ENCODE results near the gene PPCS. TPM values are rescaled to one million over a fixed set of nuclear protein-coding genes. Genes with fewer than 3 reads are reported as not detected.

The PPCS gene
- total and polyA plus RNA-seq, 2 of the 4 experiments (the other 2 are of a cell fraction), result 8.2 to 18.9 TPM

DNA sequence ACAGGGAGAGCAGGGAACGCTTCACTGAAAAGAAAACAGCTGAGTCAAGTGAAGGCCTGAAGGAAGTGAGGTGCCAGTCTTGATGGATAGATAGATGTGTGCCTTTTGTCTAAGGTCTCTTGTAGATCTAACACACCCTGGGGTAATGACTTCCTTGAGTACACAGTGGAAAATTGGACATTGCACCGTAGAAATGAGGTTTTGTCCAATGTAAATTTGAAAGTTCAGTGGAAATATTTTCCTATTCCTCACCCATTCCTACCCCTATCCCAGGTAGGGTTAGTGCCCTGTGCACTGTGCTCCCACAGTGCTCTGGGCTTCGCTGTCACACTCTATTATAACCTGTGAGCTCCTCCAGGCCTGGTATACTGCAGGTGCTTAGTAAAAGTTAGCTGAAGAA lies 24.8 kb upstream of the PPCS start:
- no peak overlapping the region for H2BK15ac ChIP-seq (ENCODE audit: low read depth, low read length)
- no peak overlapping the region for H4K8ac ChIP-seq (ENCODE audit: low read depth in 2 of 2, low read length in 2 of 2)
- H3K36me3 ChIP-seq (ENCODE audit: control insufficient read depth, insufficient read depth, low read length), result no peaks in the 10 kb centered on the region
- CTCF ChIA-PET, result interaction anchor here (0.5 kb wide), 1 partner anchor 65 kb away, joined by 3 read pairs; no protein-coding TSS in a partner anchor
- dilution Hi-C loops (cut with HindIII; ENCODE audit: low sequenced_read_pairs, unreplicated experiment) (no loop called here), in situ Hi-C loops (cut with MboI; ENCODE audit: low sequenced_read_pairs) (no loop called here), intact Hi-C loops (cut with micrococcal nuclease) (no loop called here)
- no peak overlapping the region for H3K27ac ChIP-seq (ENCODE audit: insufficient read depth, low read length)
- DNase-seq, result no peak
- no peak overlapping the region for H3K4me2 ChIP-seq (ENCODE audit: low read depth, low read length)
- H3K18ac ChIP-seq (ENCODE audit: low read depth, low read length), result no peak overlapping the region
- H2AK9ac ChIP-seq (replicated peaks; ENCODE audit: low read depth, low read length, poor library complexity), result no peak overlapping the region
- H3K23ac ChIP-seq (ENCODE audit: low read depth, low read length), result no peak overlapping the region
- no peak overlapping the region for H3K56ac ChIP-seq (ENCODE audit: extremely low read depth, insufficient read depth, low read length)
- no peak overlapping the region for H3K9ac ChIP-seq (ENCODE audit: low read depth, low read length)
- BruUV-seq (replicated peaks), result no TSS peak
- no peak overlapping the region for H3K4me3 ChIP-seq (ENCODE audit: insufficient read depth, low read depth, low read length)
- no peak overlapping the region for H2BK120ac ChIP-seq (ENCODE audit: low read depth, low read length)
- H4K5ac ChIP-seq (ENCODE audit: low read depth, low read length), result no peak overlapping the region
- H4K91ac ChIP-seq (ENCODE audit: insufficient read depth, low read depth, low read length), result no peak overlapping the region
- no CpG with 5 or more reads among the region's 3 CpGs for WGBS, 2 experiments (ENCODE audit: extremely low coverage in 2 of 2, insufficient read length in 1 of 2)
- peaks cover 7% of the 10 kb centered on the region for H3K27me3 ChIP-seq (ENCODE audit: control insufficient read depth, insufficient read depth, low read length)
- no peaks in the 10 kb centered on the region for H4K20me1 ChIP-seq (ENCODE audit: insufficient read depth, low read length)
- no peaks in the 10 kb centered on the region for H3K79me1 ChIP-seq (ENCODE audit: low read depth in 1 of 2, low read length in 2 of 2)
- no peak overlapping the region for H2AK5ac ChIP-seq (ENCODE audit: low read depth, low read length)
- H3K9me3 ChIP-seq (ENCODE audit: control insufficient read depth, insufficient read depth, low read length), result no peaks in the 10 kb centered on the region
- H2AFZ ChIP-seq (replicated peaks; ENCODE audit: low read length, poor library complexity), result no peak overlapping the region
- POLR2A ChIA-PET (ENCODE audit: unreplicated experiment), result no interaction called here
- no peaks in the 10 kb centered on the region for H3K9me1 ChIP-seq (ENCODE audit: insufficient read depth, low read length)
- TF ChIP-seq RAD21 (IDR thresholded peaks at IDR 0.05; ENCODE audit: low read length), result no peak
- TF ChIP-seq, protein P1, sequence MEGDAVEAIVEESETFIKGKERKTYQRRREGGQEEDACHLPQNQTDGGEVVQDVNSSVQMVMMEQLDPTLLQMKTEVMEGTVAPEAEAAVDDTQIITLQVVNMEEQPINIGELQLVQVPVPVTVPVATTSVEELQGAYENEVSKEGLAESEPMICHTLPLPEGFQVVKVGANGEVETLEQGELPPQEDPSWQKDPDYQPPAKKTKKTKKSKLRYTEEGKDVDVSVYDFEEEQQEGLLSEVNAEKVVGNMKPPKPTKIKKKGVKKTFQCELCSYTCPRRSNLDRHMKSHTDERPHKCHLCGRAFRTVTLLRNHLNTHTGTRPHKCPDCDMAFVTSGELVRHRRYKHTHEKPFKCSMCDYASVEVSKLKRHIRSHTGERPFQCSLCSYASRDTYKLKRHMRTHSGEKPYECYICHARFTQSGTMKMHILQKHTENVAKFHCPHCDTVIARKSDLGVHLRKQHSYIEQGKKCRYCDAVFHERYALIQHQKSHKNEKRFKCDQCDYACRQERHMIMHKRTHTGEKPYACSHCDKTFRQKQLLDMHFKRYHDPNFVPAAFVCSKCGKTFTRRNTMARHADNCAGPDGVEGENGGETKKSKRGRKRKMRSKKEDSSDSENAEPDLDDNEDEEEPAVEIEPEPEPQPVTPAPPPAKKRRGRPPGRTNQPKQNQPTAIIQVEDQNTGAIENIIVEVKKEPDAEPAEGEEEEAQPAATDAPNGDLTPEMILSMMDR (conservative IDR thresholded peaks at IDR 0.05; ENCODE audit: low read depth, low read length), result no peak
- TF ChIP-seq, protein P2, sequence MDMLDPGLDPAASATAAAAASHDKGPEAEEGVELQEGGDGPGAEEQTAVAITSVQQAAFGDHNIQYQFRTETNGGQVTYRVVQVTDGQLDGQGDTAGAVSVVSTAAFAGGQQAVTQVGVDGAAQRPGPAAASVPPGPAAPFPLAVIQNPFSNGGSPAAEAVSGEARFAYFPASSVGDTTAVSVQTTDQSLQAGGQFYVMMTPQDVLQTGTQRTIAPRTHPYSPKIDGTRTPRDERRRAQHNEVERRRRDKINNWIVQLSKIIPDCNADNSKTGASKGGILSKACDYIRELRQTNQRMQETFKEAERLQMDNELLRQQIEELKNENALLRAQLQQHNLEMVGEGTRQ (IDR thresholded peaks at IDR 0.05; ENCODE audit: low read depth, low read length), result no peak
- no peak for TF ChIP-seq MAFK (IDR thresholded peaks at IDR 0.05; ENCODE audit: low read depth, low read length)
- TF ChIP-seq RCOR1 (IDR thresholded peaks at IDR 0.05; ENCODE audit: insufficient replicate concordance, low read length), result no peak
- no peak for TF ChIP-seq POLR2A (IDR thresholded peaks at IDR 0.05; ENCODE audit: low read depth, low read length)
- no peak for TF ChIP-seq CEBPB (IDR thresholded peaks at IDR 0.05; ENCODE audit: low read depth, low read length)
- TF ChIP-seq FOS (IDR thresholded peaks at IDR 0.05; ENCODE audit: low read depth, low read length), result no peak
- TF ChIP-seq CHD1 (IDR thresholded peaks at IDR 0.05; ENCODE audit: low read depth, low read length), result no peak
- no peak for TF ChIP-seq NFE2L2 (IDR thresholded peaks at IDR 0.05; ENCODE audit: low read depth, low read length)
- no peak overlapping the region for H2BK20ac ChIP-seq (ENCODE audit: low read depth, low read length)
- H3K4ac ChIP-seq (ENCODE audit: low read depth, low read length), result no peak overlapping the region
- no peak overlapping the region for H2BK5ac ChIP-seq (ENCODE audit: low read depth, low read length, poor library complexity, severe bottlenecking)
- no peaks in the 10 kb centered on the region for H3K4me1 ChIP-seq (ENCODE audit: control insufficient read depth, insufficient read depth, low read length)
- ATAC-seq (ENCODE audit: low read depth), result no peak
- H3K14ac ChIP-seq (replicated peaks; ENCODE audit: low read depth, low read length), result no peak overlapping the region

All from IMR-90 (cell line).